Liver (tissue), 3 donors: ENCODE data around the gene PSENEN.

Source experiments
- CTCF ChIP-seq: fragments of 150-350 bp; IDR thresholded peaks from 2 replicates; pipeline ENCODE4 v1.5.1; 2017; ENCODE audit warnings: improper control_type of control experiment, low read depth, low read length; ENCODE audit not compliant: missing input control
- EGR1 ChIP-seq, 2 donors: IDR thresholded peaks; 2 replicates each; pipeline ENCODE4 v1.6.1; 2016 to 2018; ENCODE audit warnings: antibody characterized with exemption in 2 of 2, low read depth in 2 of 2
- GABPA ChIP-seq, 2 donors: IDR thresholded peaks in 1 of 2; conservative IDR thresholded peaks in 1 of 2; 2 replicates each; pipeline ENCODE4 v1.6.1; 2016; ENCODE audit warnings: antibody characterized with exemption in 2 of 2, mild to moderate bottlenecking in 1 of 2, moderate library complexity in 1 of 2
- JUND ChIP-seq, 2 donors: IDR thresholded peaks; 2 replicates each; pipeline ENCODE4 v1.6.1; 2016; ENCODE audit warnings: antibody characterized with exemption in 2 of 2
- MAX ChIP-seq: IDR thresholded peaks from 2 replicates; pipeline ENCODE4 v1.6.1; 2016; ENCODE audit warnings: antibody characterized with exemption
- NR2F2 ChIP-seq: IDR thresholded peaks from 2 replicates; pipeline ENCODE4 v1.6.1; 2016; ENCODE audit warnings: antibody characterized with exemption
- RXRA ChIP-seq, 2 donors: IDR thresholded peaks; 2 replicates each; pipeline ENCODE4 v1.6.1; 2017 to 2018; ENCODE audit warnings: antibody characterized with exemption in 2 of 2, mild to moderate bottlenecking in 1 of 2
- SP1 ChIP-seq: IDR thresholded peaks from 2 replicates; pipeline ENCODE4 v1.6.1; 2018; ENCODE audit warnings: antibody characterized with exemption, mild to moderate bottlenecking
- donor health status: healthy.
- donor health status: healthy.

DNA sequence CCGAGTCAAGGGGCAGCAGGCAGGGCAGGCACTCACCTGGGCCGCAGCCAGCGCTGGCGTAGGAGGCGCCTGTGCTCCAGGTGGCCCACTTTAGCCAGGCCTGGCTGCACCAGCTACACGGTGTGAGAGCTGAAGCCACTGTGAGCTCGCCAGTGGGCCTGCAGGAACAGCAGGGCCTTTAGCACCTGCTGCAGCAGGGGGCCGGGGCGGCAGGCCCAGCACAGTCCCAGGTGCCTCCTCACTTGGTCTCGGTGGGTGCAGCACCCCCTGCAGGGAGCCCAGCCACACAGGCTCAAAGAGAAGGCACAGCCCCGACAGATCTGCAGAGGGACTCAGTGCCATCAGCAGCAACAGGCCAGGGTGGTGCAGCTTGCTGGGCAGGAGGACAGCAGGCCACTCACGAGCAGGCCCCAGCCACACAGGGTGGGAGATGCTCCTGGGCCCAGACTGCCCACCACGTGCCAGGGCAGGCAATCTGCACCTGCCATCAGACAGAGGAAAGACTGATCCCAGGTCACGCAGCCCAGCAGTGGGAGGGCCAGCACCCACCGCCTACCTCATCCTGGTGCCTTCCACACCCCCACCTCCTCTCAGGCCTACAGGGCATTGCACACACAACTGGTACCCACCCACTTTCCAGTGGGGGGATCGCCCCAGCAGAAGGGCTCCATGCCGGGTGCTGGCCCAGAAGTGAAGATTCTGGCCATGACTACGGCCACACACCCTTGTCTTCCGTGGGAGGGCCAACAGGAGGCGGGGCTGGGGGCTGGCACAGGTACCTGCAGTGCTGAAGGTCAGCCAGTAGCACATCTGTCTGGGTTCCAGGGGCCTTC, 45.7 kb downstream of the PSENEN start:
- no peak for TF ChIP-seq NR2F2
- TF ChIP-seq RXRA (IDR thresholded peaks at IDR 0.05): no peak
- TF ChIP-seq CTCF: no peak
- no peak for TF ChIP-seq MAX
- no peak for TF ChIP-seq JUND (IDR thresholded peaks at IDR 0.05)
- TF ChIP-seq SP1: no peak
- no peak for TF ChIP-seq GABPA (IDR thresholded peaks at IDR 0.05 in 1 of 2, conservative IDR thresholded peaks at IDR 0.05 in 1 of 2)
- TF ChIP-seq EGR1 (IDR thresholded peaks at IDR 0.05; ENCODE audit: low read depth in 2 of 2): no peak
